Lower lobe of right lung (tissue), 2 donors: Measurements from ENCODE around the gene SURF1. TPM values are rescaled to one million over a fixed set of nuclear protein-coding genes. Genes with fewer than 3 reads are reported as not detected.

Experiments used
- ATAC-seq, 2 donors: fragments of 200-7000 bp; cut with Tn5 transposase; one replicate each; pipeline ENCODE4 v1.9.1; 2020 to 2022; ENCODE audit warnings: mild to moderate bottlenecking in 2 of 2, moderate library complexity in 2 of 2
- DNase-seq: peaks from one replicate; pipeline ENCODE4 v3.0.0-alpha.2; 2020
- H3K27ac ChIP-seq: fragments of 200-600 bp; one replicate; pipeline ENCODE4 v1.8.0; 2022
- H3K27me3 ChIP-seq: fragments of 200-600 bp; one replicate; pipeline ENCODE4 v1.8.0; 2022; ENCODE audit warnings: low read depth
- H3K36me3 ChIP-seq: fragments of 200-600 bp; one replicate; pipeline ENCODE4 v1.8.0; 2022; ENCODE audit warnings: mild to moderate bottlenecking
- H3K4me1 ChIP-seq: fragments of 200-600 bp; one replicate; pipeline ENCODE4 v1.8.0; 2022
- H3K4me3 ChIP-seq: fragments of 200-600 bp; one replicate; pipeline ENCODE4 v1.8.0; 2022; ENCODE audit warnings: mild to moderate bottlenecking
- H3K9me3 ChIP-seq: fragments of 200-600 bp; one replicate; pipeline ENCODE4 v1.8.0; 2022
- CTCF ChIP-seq: fragments of 200-600 bp; IDR thresholded peaks from one replicate; pipeline ENCODE4 v1.8.0; 2022; ENCODE audit warnings: antibody characterized with exemption, mild to moderate bottlenecking
- intact Hi-C: fragments of 100-400 bp; cut with DNase I; formaldehyde crosslinking; loops from one replicate; pipeline ENCODE4 v1.11.0; 2022
- total RNA-seq: library from RNA; stranded (reverse); fragmentation: NEBNext Ultra II Directional; extraction: Animal tissue kit (Norgen Biotek cat#: 25700); gene quantifications from one replicate; pipeline ENCODE4 v1.2.1, GENCODE V29; 2021
- donor health status: DM: no; HTN: yes; CAD: no; lungs with severe emphysema.

The SURF1 gene
- total RNA-seq, 1 donor from 2014 or later, result 49.4 TPM

- ATAC-seq (no peak), DNase-seq (no peak)
- H3K27me3 ChIP-seq, result no peaks in the 10 kb centered on the region
- H3K36me3 ChIP-seq, result peaks cover 68% of the 10 kb centered on the region
- TF ChIP-seq CTCF, result no peak
- intact Hi-C loops, result no loop called here
- H3K9me3 ChIP-seq, result no peaks in the 10 kb centered on the region
- no peak overlapping the region for H3K27ac ChIP-seq
- no peak overlapping the region for H3K4me3 ChIP-seq
- peaks cover 35% of the 10 kb centered on the region for H3K4me1 ChIP-seq
Observed at GRCh38 chr9:133354766-133355165, 1.5 kb downstream of the SURF1 start.

GRCh38 chr9:133353548-133353947 is 2.7 kb downstream of the SURF1 start:
- DNase-seq (no peak), ATAC-seq (no peak)
- H3K4me1 ChIP-seq, result peaks cover 47% of the 10 kb centered on the region
- no peaks in the 10 kb centered on the region for H3K9me3 ChIP-seq
- no peak overlapping the region for H3K4me3 ChIP-seq
- H3K27ac ChIP-seq, result no peak overlapping the region
- H3K36me3 ChIP-seq, result peaks cover 66% of the 10 kb centered on the region
- no peaks in the 10 kb centered on the region for H3K27me3 ChIP-seq
- TF ChIP-seq CTCF, result no peak
- intact Hi-C loops, result no loop called here

GRCh38 chr9:133352635-133353340 is 3.5 kb downstream of the SURF1 start:
- H3K4me1 ChIP-seq, result peaks cover 43% of the 10 kb centered on the region
- no peaks in the 10 kb centered on the region for H3K9me3 ChIP-seq
- TF ChIP-seq CTCF, result no peak
- no peak overlapping the region for H3K27ac ChIP-seq
- DNase-seq (no peak), ATAC-seq (no peak)
- intact Hi-C loops, result no loop called here
- no peaks in the 10 kb centered on the region for H3K27me3 ChIP-seq
- H3K36me3 ChIP-seq, result peaks cover 58% of the 10 kb centered on the region
- no peak overlapping the region for H3K4me3 ChIP-seq

- Histone ChIP-seq H3K4me3 (no peak overlapping the region), H3K36me3 (peaks cover 56% of the 10 kb centered on the region), H3K4me1 (peaks cover 36% of the 10 kb centered on the region), H3K9me3 (no peaks in the 10 kb centered on the region), H3K27ac (no peak overlapping the region), H3K27me3 (no peaks in the 10 kb centered on the region)
- ATAC-seq (no peak), DNase-seq (no peak)
- TF ChIP-seq CTCF, result peak; percentile 52
- intact Hi-C loops, result no loop called here
Observed at GRCh38 chr9:133351908-133352634, 4.2 kb downstream of the SURF1 start.

- H3K27me3 ChIP-seq, result no peaks in the 10 kb centered on the region
- peaks cover 56% of the 10 kb centered on the region for H3K36me3 ChIP-seq
- no peak overlapping the region for H3K27ac ChIP-seq
- peaks cover 38% of the 10 kb centered on the region for H3K4me1 ChIP-seq
- no peak for TF ChIP-seq CTCF
- H3K4me3 ChIP-seq, result no peak overlapping the region
- ATAC-seq (no peak), DNase-seq (no peak)
- intact Hi-C loops, result no loop called here
- H3K9me3 ChIP-seq, result no peaks in the 10 kb centered on the region
Observed at GRCh38 chr9:133351526-133351907, 4.8 kb downstream of the SURF1 start.
